Kidney (tissue), 14 donors: Measurements from ENCODE around the gene HOXB5. TPM values are rescaled to one million over a fixed set of nuclear protein-coding genes. Genes with fewer than 3 reads are reported as not detected.
A peak's percentile ranks its signal among the peaks of the same experiment; 100 is the strongest.

Experiments
- DNase-seq, 5 donors: peaks; one replicate each; pipeline ENCODE4 v3.0.0-alpha.2; 2013 to 2020
- FAIRE-seq: peaks from 2 replicates; lab custom pipeline; 2012; peaks lifted over from hg19 to GRCh38; lab: Jason Lieb, UNC
- H3K27ac ChIP-seq, 2 donors: one replicate each; pipeline ENCODE4 v1.7.0; 2013; ENCODE audit warnings: low read depth in 2 of 2, low read length in 2 of 2, inconsistent platforms in 1 of 2
- H3K27me3 ChIP-seq: one replicate; pipeline ENCODE4 v1.7.1; 2013; ENCODE audit warnings: low read length, inconsistent platforms; ENCODE audit not compliant: control insufficient read depth, insufficient read depth
- H3K36me3 ChIP-seq, 3 donors: one replicate each; pipeline versions ENCODE4 v1.7.0 to v1.7.1; 2013; ENCODE audit warnings: low read length in 3 of 3, control low read depth in 1 of 3, inconsistent platforms in 1 of 3; ENCODE audit not compliant: insufficient read depth in 3 of 3, control insufficient read depth in 2 of 3
- H3K4me1 ChIP-seq, 3 donors: one replicate each; pipeline versions ENCODE4 v1.7.0 to v1.7.1; 2013; ENCODE audit warnings: low read length in 3 of 3, inconsistent platforms in 1 of 3, low read depth in 1 of 3; ENCODE audit not compliant: control insufficient read depth in 2 of 3, insufficient read depth in 2 of 3
- H3K4me3 ChIP-seq, 3 donors: one replicate each; pipeline versions ENCODE4 v1.7.0 to v1.8.1; 2013; ENCODE audit warnings: low read length in 3 of 3, control low read depth in 1 of 3, inconsistent platforms in 1 of 3
- H3K9ac ChIP-seq, 3 donors: one replicate each; pipeline versions ENCODE4 v1.7.0 to v1.7.1; 2013; ENCODE audit warnings: low read length in 3 of 3, control low read depth in 1 of 3, inconsistent platforms in 1 of 3
- H3K9me3 ChIP-seq, 3 donors: one replicate each; pipeline versions ENCODE4 v1.7.0 to v1.7.1; 2013; ENCODE audit warnings: low read length in 3 of 3, control low read depth in 1 of 3, inconsistent platforms in 1 of 3; ENCODE audit not compliant: control insufficient read depth in 2 of 3, insufficient read depth in 1 of 3
- intact Hi-C: fragments of 100-400 bp; cut with DNase I; formaldehyde crosslinking; loops from one replicate; pipeline ENCODE4 v1.11.1; 2022
- microRNA-seq: library from miRNA; unstranded; fragments of <30 nt; microRNA quantifications from one replicate; pipeline ENCODE4 v1.2.0, GENCODE V29; 2020
- polyA plus RNA-seq: library from polyadenylated mRNA; stranded (reverse); fragments of 350-450 nt; fragmentation: Illumina TruSeq; extraction: RNeasy Lipid Tissue Mini Kit (QIAGEN cat#74804); gene quantifications from one replicate; pipeline ENCODE4 v1.2.3, GENCODE V29; 2014; ENCODE audit warnings: low read depth, low replicate concordance; ENCODE audit not compliant: insufficient read depth
- total RNA-seq: library from RNA; stranded (reverse); fragmentation: NEBNext Ultra II Directional; extraction: Animal tissue kit (Norgen Biotek cat#: 25700); gene quantifications from one replicate; pipeline ENCODE4 v1.2.1, GENCODE V29; 2021
- TF ChIP-seq, protein P1 (sequence below): IDR thresholded peaks from 3 replicates; pipeline ENCODE4 v1.5.1; 2012; ENCODE audit warnings: mild to moderate bottlenecking, moderate library complexity, borderline replicate concordance; ENCODE audit not compliant: insufficient read depth; ENCODE audit errors: extremely low read depth
- donor health status: control.
- donor health status: control.
- donor health status: control.
- donor health status: control.
- donor health status: control.
- donor health status: DM: yes; HTN: yes; CAD: no.
- donor health status: Normal renal cell carcinoma (clear cell type).

The HOXB5 gene
- total and polyA plus RNA-seq, 2 donors from 2014 or later, result 12.3 to 27.0 TPM

DNA sequence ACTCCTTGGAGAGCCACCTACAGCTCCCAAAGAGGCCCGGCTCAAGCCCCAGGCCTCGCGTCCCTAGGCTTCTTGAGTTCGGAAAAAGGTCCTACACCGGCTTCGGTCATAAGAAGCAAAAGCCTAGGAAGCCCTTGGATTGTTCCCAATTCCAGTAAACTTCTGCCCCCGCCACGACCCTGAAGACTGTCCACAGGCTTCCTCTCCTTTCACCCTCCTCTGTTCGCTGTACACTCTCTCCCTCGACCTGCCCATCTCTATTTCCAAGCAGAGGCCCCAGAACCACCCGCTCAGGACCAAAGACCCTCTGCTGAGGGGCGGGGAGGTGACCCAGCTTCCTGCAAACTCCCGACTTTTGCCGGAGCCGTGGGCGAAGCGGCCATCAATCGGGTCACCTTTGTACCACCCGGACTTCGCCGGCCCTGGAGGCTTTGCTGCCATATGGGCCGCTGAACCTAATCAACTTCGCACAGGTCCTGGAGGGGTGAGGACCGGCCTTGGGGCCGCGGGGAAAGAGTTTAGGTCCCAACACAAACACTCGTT is 51.4 kb downstream of the HOXB5 start:
- no peaks in the 10 kb centered on the region for H3K36me3 ChIP-seq
- peaks cover 7 to 21% (median 17%) of the 10 kb centered on the region in 3 donors for H3K4me1 ChIP-seq
- H3K27ac ChIP-seq, result peak overlapping the region; percentile 97 to 98
- DNase-seq, result peak in 4 of 5 donors; percentile 42 to 78 (median 64)
- FAIRE-seq, result no peak
- TF ChIP-seq, protein P1, sequence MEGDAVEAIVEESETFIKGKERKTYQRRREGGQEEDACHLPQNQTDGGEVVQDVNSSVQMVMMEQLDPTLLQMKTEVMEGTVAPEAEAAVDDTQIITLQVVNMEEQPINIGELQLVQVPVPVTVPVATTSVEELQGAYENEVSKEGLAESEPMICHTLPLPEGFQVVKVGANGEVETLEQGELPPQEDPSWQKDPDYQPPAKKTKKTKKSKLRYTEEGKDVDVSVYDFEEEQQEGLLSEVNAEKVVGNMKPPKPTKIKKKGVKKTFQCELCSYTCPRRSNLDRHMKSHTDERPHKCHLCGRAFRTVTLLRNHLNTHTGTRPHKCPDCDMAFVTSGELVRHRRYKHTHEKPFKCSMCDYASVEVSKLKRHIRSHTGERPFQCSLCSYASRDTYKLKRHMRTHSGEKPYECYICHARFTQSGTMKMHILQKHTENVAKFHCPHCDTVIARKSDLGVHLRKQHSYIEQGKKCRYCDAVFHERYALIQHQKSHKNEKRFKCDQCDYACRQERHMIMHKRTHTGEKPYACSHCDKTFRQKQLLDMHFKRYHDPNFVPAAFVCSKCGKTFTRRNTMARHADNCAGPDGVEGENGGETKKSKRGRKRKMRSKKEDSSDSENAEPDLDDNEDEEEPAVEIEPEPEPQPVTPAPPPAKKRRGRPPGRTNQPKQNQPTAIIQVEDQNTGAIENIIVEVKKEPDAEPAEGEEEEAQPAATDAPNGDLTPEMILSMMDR, result no peak
- intact Hi-C loops, result loop anchor here (5.0 kb wide), 1 partner anchor 35 kb away; the partner anchor contains the start of gene HOXB4
- H3K9me3 ChIP-seq, result no peaks in the 10 kb centered on the region
- peak overlapping the region; percentile 86 to 99 (median 88) for H3K9ac ChIP-seq
- peak overlapping the region; percentile 68 to 89 (median 85) for H3K4me3 ChIP-seq
- H3K27me3 ChIP-seq, result no peaks in the 10 kb centered on the region

DNA sequence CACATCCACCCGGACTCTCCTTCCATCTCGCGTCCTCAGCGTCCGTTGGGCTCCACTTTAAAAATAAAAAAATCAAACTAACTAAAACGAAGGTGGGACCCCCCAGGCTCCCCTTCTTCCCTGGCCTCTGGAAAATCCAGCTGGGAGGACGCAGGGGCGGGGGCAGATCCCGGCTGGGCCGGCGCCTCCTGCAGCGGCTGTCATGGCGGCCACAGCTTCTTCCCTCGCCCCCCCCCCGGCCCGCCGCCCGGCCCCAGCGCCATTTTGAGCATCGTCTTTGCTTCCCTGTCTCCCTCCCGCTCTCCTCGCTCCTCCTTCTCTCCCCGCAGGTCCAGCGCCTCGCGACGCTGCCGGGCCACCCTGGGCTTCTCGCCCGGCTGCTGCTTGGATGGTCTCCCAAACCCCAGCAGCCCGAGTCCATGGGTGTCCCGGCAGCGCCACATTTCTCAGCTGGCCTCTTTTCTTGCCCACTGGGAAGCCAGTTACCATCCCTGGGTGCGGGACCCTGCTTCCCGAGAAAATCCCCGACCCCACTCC is 51.9 kb downstream of the HOXB5 start:
- Histone ChIP-seq H3K27ac (peak overlapping the region; percentile 97 to 98), H3K9ac (peak overlapping the region; percentile 86 to 99 (median 88)), H3K9me3 (no peaks in the 10 kb centered on the region), H3K36me3 (no peaks in the 10 kb centered on the region), H3K4me1 (peaks cover 7 to 15% (median 12%) of the 10 kb centered on the region in 3 donors), H3K27me3 (no peaks in the 10 kb centered on the region), H3K4me3 (peak overlapping the region; percentile 70 to 89 (median 85))
- DNase-seq (peak; percentile 82 to 90 (median 88)), FAIRE-seq (no peak)
- intact Hi-C loops, result loop anchor here (5.0 kb wide), 1 partner anchor 36 kb away; the partner anchor contains the start of gene HOXB4
- TF ChIP-seq, protein P1, result no peak

Small RNAs within 50 kb of the gene (microRNA-seq; reads per million reads assigned to microRNA genes)
- 3.0 reads per million for gene MIR196A1

Other genes with a start within 250 kb of the HOXB5 start
- 34.8 TPM for gene SKAP1, start 163.6 kb downstream of the HOXB5 start, total RNA-seq
- gene SKAP1, start 163.6 kb downstream of the HOXB5 start, polyA plus RNA-seq, result 42.6 TPM
- not detected for gene HOXB1, start 62.8 kb downstream of the HOXB5 start, total RNA-seq
- gene HOXB1, start 62.8 kb downstream of the HOXB5 start, polyA plus RNA-seq, result not detected
- gene HOXB2, start 48.7 kb downstream of the HOXB5 start, total RNA-seq, result 61.9 TPM
- gene HOXB2, start 48.7 kb downstream of the HOXB5 start, polyA plus RNA-seq, result 30.7 TPM
- gene HOXB4, start 15.4 kb downstream of the HOXB5 start, total RNA-seq, result 22.6 TPM
- 4.4 TPM for gene HOXB4, start 15.4 kb downstream of the HOXB5 start, polyA plus RNA-seq
- gene HOXB3, start 3.5 kb downstream of the HOXB5 start, total RNA-seq, result 99.0 TPM
- gene HOXB3, start 3.5 kb downstream of the HOXB5 start, polyA plus RNA-seq, result 12.1 TPM
- 90.2 TPM for gene HOXB6, start 11.2 kb upstream of the HOXB5 start, total RNA-seq
- 44.0 TPM for gene HOXB6, start 11.2 kb upstream of the HOXB5 start, polyA plus RNA-seq
- 45.4 TPM for gene HOXB7, start 17.2 kb upstream of the HOXB5 start, total RNA-seq
- 49.6 TPM for gene HOXB7, start 17.2 kb upstream of the HOXB5 start, polyA plus RNA-seq
- 48.7 TPM for gene HOXB8, start 21.5 kb upstream of the HOXB5 start, total RNA-seq
- 19.3 TPM for gene HOXB8, start 21.5 kb upstream of the HOXB5 start, polyA plus RNA-seq
- gene HOXB9, start 32.6 kb upstream of the HOXB5 start, total RNA-seq, result 45.8 TPM
- gene HOXB9, start 32.6 kb upstream of the HOXB5 start, polyA plus RNA-seq, result 29.2 TPM
- not detected for gene PRAC1, start 128.7 kb upstream of the HOXB5 start, total RNA-seq
- not detected for gene PRAC1, start 128.7 kb upstream of the HOXB5 start, polyA plus RNA-seq
- gene PRAC2, start 129.4 kb upstream of the HOXB5 start, total RNA-seq, result not detected
- not detected for gene PRAC2, start 129.4 kb upstream of the HOXB5 start, polyA plus RNA-seq
- gene HOXB13, start 135.0 kb upstream of the HOXB5 start, total RNA-seq, result not detected
- not detected for gene HOXB13, start 135.0 kb upstream of the HOXB5 start, polyA plus RNA-seq
- gene TTLL6, start 223.4 kb upstream of the HOXB5 start, total RNA-seq, result 2.3 TPM
- gene TTLL6, start 223.4 kb upstream of the HOXB5 start, polyA plus RNA-seq, result 4.2 TPM
- 157 TPM for gene CALCOCO2, start 237.3 kb upstream of the HOXB5 start, total RNA-seq
- gene CALCOCO2, start 237.3 kb upstream of the HOXB5 start, polyA plus RNA-seq, result 63.6 TPM